WERI-Rb-1 (cell line): Measurements from ENCODE around the gene MSH5.

Experiments used
- DNase-seq: peaks from one replicate; pipeline ENCODE4 v3.0.0-alpha.2; 2020
- H3K27ac ChIP-seq: fragments of 250-450 bp; sonication (Bioruptor Pico); 2 replicates; pipeline ENCODE4 v1.5.1; 2020; ENCODE audit warnings: mild to moderate bottlenecking, moderate library complexity
- H3K27me3 ChIP-seq: fragments of 250-450 bp; sonication (Bioruptor Pico); 2 replicates; pipeline ENCODE4 v1.5.1; 2021; ENCODE audit warnings: mild to moderate bottlenecking, low read depth, moderate library complexity; ENCODE audit not compliant: insufficient read depth, severe bottlenecking
- H3K36me3 ChIP-seq: fragments of 250-450 bp; sonication (Bioruptor Pico); 2 replicates; pipeline ENCODE4 v1.5.1; 2020; ENCODE audit warnings: mild to moderate bottlenecking, moderate library complexity
- H3K4me3 ChIP-seq: 2 replicates; pipeline ENCODE4 v1.5.1; 2011; ENCODE audit warnings: low read depth, mild to moderate bottlenecking, control low read depth, low read length
- H3K9me3 ChIP-seq: fragments of 250-450 bp; sonication (Bioruptor Pico); 2 replicates; pipeline ENCODE4 v1.5.1; 2021; ENCODE audit warnings: mild to moderate bottlenecking, moderate library complexity; ENCODE audit not compliant: severe bottlenecking
- TF ChIP-seq, protein P1 (sequence below): IDR thresholded peaks from 2 replicates; pipeline ENCODE4 v1.5.1; 2011; ENCODE audit warnings: low read depth, mild to moderate bottlenecking, control low read depth, inconsistent platforms, low read length

The MSH5 gene

DNA sequence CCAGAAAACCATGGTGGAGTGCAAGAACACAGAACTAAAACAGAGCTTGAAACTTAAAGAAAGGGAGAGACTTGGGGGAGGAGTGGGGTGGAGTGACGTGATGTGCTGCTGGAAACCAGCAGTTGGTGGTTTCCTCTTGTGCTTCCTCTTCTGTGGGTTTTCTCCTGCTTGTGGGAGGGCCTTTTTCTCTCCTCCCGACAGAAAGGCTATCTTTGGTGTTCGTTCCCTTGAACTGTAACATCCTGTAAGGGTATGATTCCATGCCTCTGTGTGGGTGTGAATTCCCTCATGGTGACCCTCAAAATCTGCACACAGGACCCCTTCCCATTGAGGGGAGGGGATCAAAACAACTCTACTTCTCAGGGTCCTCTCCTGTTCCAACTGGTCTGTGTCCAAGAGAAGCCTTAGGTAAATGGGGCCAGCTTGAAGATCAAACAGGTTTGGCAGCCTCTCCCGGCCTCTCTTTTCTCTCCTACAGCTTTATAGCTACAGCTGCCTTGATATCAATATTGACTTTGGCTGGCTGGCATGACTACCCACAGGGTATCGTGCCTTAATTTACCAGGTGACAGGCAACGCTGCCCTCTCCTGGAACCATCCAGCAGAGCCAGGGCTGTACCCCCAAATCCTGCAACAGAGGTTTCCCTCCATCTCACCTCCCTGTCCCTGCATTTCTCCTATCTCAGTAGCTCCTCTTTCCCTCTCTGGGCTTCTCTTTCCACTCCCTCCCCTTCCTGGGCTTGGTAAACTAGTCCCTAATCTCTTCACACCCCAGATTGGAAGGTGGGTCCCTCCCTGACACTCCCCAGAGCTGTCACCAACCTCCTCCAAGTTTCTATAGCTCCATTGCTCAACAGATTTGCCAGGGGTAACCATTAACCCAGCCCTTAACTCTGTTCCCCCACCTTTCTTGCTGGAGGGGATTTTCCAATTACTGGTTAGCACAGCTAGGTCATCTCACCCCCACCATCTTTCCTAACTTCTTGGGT, 1.5 kb upstream of the MSH5 start:
- no peaks in the 10 kb centered on the region for H3K27me3 ChIP-seq
- no peak for DNase-seq
- peaks cover 14% of the 10 kb centered on the region for H3K36me3 ChIP-seq
- H3K4me3 ChIP-seq: no peak overlapping the region
- TF ChIP-seq, protein P1, sequence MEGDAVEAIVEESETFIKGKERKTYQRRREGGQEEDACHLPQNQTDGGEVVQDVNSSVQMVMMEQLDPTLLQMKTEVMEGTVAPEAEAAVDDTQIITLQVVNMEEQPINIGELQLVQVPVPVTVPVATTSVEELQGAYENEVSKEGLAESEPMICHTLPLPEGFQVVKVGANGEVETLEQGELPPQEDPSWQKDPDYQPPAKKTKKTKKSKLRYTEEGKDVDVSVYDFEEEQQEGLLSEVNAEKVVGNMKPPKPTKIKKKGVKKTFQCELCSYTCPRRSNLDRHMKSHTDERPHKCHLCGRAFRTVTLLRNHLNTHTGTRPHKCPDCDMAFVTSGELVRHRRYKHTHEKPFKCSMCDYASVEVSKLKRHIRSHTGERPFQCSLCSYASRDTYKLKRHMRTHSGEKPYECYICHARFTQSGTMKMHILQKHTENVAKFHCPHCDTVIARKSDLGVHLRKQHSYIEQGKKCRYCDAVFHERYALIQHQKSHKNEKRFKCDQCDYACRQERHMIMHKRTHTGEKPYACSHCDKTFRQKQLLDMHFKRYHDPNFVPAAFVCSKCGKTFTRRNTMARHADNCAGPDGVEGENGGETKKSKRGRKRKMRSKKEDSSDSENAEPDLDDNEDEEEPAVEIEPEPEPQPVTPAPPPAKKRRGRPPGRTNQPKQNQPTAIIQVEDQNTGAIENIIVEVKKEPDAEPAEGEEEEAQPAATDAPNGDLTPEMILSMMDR: peak; percentile 60
- peaks cover 4% of the 10 kb centered on the region for H3K9me3 ChIP-seq
- H3K27ac ChIP-seq: peak overlapping the region; percentile 19

DNA sequence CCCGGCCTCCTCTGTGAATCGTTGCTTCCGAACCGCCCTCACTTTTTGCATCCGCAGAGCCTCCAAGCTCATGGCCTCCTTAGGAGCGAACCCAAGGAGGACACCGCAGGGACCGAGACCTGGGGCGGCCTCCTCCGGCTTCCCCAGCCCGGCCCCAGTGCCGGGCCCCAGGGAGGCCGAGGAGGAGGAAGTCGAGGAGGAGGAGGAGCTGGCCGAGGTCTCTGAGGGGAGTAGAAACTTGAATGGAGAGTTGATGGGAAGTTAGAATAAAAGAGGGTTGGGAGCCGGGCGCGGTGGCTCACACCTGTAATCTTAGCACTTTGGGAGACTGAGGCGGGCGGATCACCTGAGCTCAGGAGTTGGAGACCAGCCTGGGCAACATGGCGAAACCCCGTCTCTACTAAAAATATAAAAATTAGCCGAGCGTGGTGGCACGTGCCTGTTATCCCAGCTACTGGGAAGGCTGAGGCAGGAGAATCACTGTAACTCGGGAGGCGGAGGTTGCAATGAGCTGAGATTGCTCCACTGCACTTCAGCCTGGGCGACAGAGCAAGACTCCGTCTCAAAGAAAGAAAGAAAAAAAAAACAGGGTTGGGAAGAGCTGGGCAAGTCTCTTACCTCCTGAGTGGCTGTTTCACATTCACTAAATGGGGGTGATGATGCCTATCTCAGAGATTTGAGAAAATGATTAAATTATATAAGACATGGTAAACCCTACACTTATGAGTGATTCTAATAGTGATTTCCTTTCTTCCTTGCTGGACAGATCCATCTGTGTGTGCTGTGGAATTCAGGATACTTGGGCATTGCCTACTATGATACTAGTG, 805 bp downstream of the MSH5 start:
- peaks cover 4% of the 10 kb centered on the region for H3K9me3 ChIP-seq
- no peaks in the 10 kb centered on the region for H3K36me3 ChIP-seq
- H3K4me3 ChIP-seq: no peak overlapping the region
- no peak overlapping the region for H3K27ac ChIP-seq
- no peak for DNase-seq
- H3K27me3 ChIP-seq: no peaks in the 10 kb centered on the region
- TF ChIP-seq, protein P1: no peak

DNA sequence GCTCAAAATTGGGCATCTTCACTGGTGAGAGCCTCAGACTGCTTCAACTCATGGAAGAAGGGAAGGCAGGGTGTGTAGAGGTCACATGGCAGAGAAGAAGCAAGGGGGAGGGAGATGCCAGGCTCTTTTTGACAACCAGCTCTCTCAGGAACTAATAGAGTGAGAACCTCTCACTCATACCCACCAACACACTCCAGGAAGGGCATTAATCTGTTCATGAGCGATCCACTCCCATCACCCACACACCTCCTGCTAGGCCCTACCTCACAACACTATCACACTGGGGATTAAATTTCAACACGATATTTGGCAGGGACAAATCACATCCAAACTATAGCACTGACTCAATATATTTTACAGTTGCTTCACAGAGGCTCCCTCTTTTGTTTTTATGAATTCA, 2.0 kb downstream of the MSH5 start:
- H3K27me3 ChIP-seq: no peaks in the 10 kb centered on the region
- no peak overlapping the region for H3K27ac ChIP-seq
- H3K36me3 ChIP-seq: no peaks in the 10 kb centered on the region
- TF ChIP-seq, protein P1: no peak
- no peak overlapping the region for H3K4me3 ChIP-seq
- peaks cover 4% of the 10 kb centered on the region for H3K9me3 ChIP-seq
- DNase-seq: no peak

DNA sequence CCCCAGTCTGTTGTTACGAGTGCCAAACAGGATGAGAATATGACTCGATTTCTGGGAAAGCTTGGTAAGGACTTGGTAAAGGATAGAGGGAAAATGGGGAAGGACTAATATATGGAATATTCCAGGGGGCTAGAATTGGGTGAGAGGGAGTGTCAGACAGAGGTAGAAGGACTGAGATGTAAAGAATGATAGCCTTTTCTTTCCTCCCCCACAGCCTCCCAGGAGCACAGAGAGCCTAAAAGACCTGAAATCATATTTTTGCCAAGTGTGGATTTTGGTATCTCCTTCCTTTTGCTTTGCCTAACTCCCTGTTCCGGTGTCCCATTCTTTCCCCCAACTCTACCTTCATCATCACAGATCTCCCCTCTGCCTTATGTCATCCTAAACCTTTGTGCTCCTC, 3.1 kb downstream of the MSH5 start:
- Histone ChIP-seq H3K27me3 (no peaks in the 10 kb centered on the region), H3K27ac (no peak overlapping the region), H3K9me3 (peaks cover 4% of the 10 kb centered on the region), H3K36me3 (no peaks in the 10 kb centered on the region), H3K4me3 (no peak overlapping the region)
- TF ChIP-seq, protein P1: no peak
- no peak for DNase-seq

DNA sequence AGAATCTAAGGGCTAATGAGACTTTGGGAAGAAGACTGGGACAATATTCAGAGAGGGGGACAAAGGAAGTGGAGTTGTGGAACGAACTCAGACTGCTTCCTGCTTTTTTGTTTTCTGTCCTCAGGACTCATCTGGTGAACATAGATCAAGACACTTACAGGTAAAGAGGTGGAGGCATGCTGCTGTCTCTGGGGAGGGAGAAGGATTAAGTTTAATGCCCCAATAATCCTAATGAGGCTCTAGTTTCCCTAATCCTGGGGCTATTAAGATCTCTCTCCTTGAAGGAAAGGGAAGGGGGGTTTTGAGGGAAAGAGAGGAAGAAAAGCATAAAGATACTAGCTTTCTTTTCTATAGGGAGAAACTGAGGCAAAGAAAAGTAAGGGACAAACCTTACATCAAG, 4.6 kb downstream of the MSH5 start:
- peaks cover 4% of the 10 kb centered on the region for H3K9me3 ChIP-seq
- H3K27ac ChIP-seq: peak overlapping the region; percentile 58
- H3K4me3 ChIP-seq: peak overlapping the region; percentile 17
- H3K36me3 ChIP-seq: no peaks in the 10 kb centered on the region
- TF ChIP-seq, protein P1: no peak
- peak; percentile 72 for DNase-seq
- H3K27me3 ChIP-seq: no peaks in the 10 kb centered on the region
